ENCODE data around the gene OR6S1.

Gene OR6S1, protein sequence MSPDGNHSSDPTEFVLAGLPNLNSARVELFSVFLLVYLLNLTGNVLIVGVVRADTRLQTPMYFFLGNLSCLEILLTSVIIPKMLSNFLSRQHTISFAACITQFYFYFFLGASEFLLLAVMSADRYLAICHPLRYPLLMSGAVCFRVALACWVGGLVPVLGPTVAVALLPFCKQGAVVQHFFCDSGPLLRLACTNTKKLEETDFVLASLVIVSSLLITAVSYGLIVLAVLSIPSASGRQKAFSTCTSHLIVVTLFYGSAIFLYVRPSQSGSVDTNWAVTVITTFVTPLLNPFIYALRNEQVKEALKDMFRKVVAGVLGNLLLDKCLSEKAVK

GRCh38 chr14:20641591-20641990, at the start of gene OR6S1:
OR6S1 (minus strand) TSS chr14:20641691; CDS start chr14:20641691, 0 bp downstream.
- no peak within 1 kb of the TSS for H3K4me3 ChIP-seq (ENCODE audit: low read length)
- no peaks in the 10 kb centered on the region for H3K36me3 ChIP-seq (ENCODE audit: control insufficient read depth, insufficient read depth, low read length)
- peaks cover 10% of the 10 kb centered on the region for H3K27me3 ChIP-seq (ENCODE audit: control insufficient read depth, insufficient read depth, low read length)
- H3K9me3 ChIP-seq (ENCODE audit: control insufficient read depth, low read length): no peaks in the 10 kb centered on the region
- no peak within 1 kb of the TSS for H3K9ac ChIP-seq (ENCODE audit: low read length)
- no peaks in the 10 kb centered on the region for H3K4me1 ChIP-seq (ENCODE audit: control insufficient read depth, insufficient read depth, low read length)

DNA sequence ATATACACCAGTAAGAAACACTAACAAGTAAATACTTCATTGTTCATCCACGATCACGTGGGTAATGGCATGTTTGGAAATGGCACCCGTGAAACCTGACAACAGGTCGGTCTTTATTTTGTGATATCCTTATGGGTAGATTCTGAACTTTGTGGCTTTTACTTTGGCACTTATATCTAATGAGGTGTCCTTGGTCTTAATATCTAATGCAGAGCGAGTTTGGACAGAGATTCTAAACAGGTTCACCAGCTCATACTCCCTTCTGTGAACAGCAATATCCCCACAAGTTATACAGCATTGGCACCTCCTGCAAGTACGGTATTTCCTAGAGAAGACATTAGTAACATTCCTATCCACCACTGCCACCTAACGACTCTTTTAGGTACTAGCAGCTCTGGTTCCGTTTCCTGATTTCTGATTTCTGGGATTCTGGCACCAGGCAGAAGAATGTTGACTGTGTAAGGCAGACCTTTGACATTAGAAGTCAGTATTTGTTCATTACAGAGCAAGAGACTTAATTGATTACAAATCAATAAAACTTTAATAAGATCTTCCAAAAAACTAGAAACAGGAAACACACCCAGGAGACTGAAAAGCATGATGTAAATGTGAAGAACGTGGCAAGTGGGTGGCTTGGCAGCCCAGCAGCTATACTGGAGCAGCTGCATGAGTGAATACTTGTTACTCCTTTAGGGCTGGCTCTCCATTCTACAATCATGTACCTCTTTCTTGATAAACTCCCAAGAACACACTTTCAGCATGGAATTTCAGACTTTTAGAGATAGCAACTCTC, 49.6 kb upstream of the OR6S1 start:
- no peak overlapping the region for H3K9ac ChIP-seq (ENCODE audit: low read length)
- H3K27me3 ChIP-seq (ENCODE audit: control insufficient read depth, insufficient read depth, low read length): no peaks in the 10 kb centered on the region
- H3K36me3 ChIP-seq (ENCODE audit: control insufficient read depth, insufficient read depth, low read length): peaks cover 4% of the 10 kb centered on the region
- H3K9me3 ChIP-seq (ENCODE audit: control insufficient read depth, low read length): no peaks in the 10 kb centered on the region
- no peak overlapping the region for H3K4me3 ChIP-seq (ENCODE audit: low read length)
- H3K4me1 ChIP-seq (ENCODE audit: control insufficient read depth, insufficient read depth, low read length): peaks cover 28% of the 10 kb centered on the region

GRCh38 chr14:20688167-20688839, 46.8 kb upstream of the OR6S1 start, which contains the start of gene ANG:
ANG (plus strand) TSS chr14:20688764; CDS start chr14:20693565, 4,801 bp downstream.
- peaks cover 28% of the 10 kb centered on the region for H3K4me1 ChIP-seq (ENCODE audit: control insufficient read depth, insufficient read depth, low read length)
- no peaks in the 10 kb centered on the region for H3K27me3 ChIP-seq (ENCODE audit: control insufficient read depth, insufficient read depth, low read length)
- no peak within 1 kb of the TSS for H3K4me3 ChIP-seq (ENCODE audit: low read length)
- H3K36me3 ChIP-seq (ENCODE audit: control insufficient read depth, insufficient read depth, low read length): peaks cover 4% of the 10 kb centered on the region
- H3K9ac ChIP-seq (ENCODE audit: low read length): peak within 1 kb of the TSS; percentile 38
- no peaks in the 10 kb centered on the region for H3K9me3 ChIP-seq (ENCODE audit: control insufficient read depth, low read length)

GRCh38 chr14:20687362-20688166, 46.1 kb upstream of the OR6S1 start:
- Histone ChIP-seq H3K4me3 (ENCODE audit: low read length) (no peak overlapping the region), H3K9me3 (ENCODE audit: control insufficient read depth, low read length) (no peaks in the 10 kb centered on the region), H3K9ac (ENCODE audit: low read length) (peak overlapping the region; percentile 47), H3K4me1 (ENCODE audit: control insufficient read depth, insufficient read depth, low read length) (peaks cover 28% of the 10 kb centered on the region), H3K36me3 (ENCODE audit: control insufficient read depth, insufficient read depth, low read length) (peaks cover 4% of the 10 kb centered on the region), H3K27me3 (ENCODE audit: control insufficient read depth, insufficient read depth, low read length) (no peaks in the 10 kb centered on the region)

GRCh38 chr14:20686386-20687143, 45.1 kb upstream of the OR6S1 start:
- H3K9me3 ChIP-seq (ENCODE audit: control insufficient read depth, low read length): no peaks in the 10 kb centered on the region
- no peaks in the 10 kb centered on the region for H3K27me3 ChIP-seq (ENCODE audit: control insufficient read depth, insufficient read depth, low read length)
- H3K4me3 ChIP-seq (ENCODE audit: low read length): peak overlapping the region; percentile 38
- peak overlapping the region; percentile 99 for H3K9ac ChIP-seq (ENCODE audit: low read length)
- H3K36me3 ChIP-seq (ENCODE audit: control insufficient read depth, insufficient read depth, low read length): no peaks in the 10 kb centered on the region
- H3K4me1 ChIP-seq (ENCODE audit: control insufficient read depth, insufficient read depth, low read length): peaks cover 28% of the 10 kb centered on the region

- H3K36me3 ChIP-seq (ENCODE audit: control insufficient read depth, insufficient read depth, low read length): no peaks in the 10 kb centered on the region
- H3K4me3 ChIP-seq (ENCODE audit: low read length): peak overlapping the region; percentile 57
- peak overlapping the region; percentile 99 for H3K9ac ChIP-seq (ENCODE audit: low read length)
- H3K9me3 ChIP-seq (ENCODE audit: control insufficient read depth, low read length): no peaks in the 10 kb centered on the region
- H3K27me3 ChIP-seq (ENCODE audit: control insufficient read depth, insufficient read depth, low read length): no peaks in the 10 kb centered on the region
- H3K4me1 ChIP-seq (ENCODE audit: control insufficient read depth, insufficient read depth, low read length): peaks cover 34% of the 10 kb centered on the region
Measured at GRCh38 chr14:20684662-20685456, 43.4 kb upstream of the OR6S1 start.

DNA sequence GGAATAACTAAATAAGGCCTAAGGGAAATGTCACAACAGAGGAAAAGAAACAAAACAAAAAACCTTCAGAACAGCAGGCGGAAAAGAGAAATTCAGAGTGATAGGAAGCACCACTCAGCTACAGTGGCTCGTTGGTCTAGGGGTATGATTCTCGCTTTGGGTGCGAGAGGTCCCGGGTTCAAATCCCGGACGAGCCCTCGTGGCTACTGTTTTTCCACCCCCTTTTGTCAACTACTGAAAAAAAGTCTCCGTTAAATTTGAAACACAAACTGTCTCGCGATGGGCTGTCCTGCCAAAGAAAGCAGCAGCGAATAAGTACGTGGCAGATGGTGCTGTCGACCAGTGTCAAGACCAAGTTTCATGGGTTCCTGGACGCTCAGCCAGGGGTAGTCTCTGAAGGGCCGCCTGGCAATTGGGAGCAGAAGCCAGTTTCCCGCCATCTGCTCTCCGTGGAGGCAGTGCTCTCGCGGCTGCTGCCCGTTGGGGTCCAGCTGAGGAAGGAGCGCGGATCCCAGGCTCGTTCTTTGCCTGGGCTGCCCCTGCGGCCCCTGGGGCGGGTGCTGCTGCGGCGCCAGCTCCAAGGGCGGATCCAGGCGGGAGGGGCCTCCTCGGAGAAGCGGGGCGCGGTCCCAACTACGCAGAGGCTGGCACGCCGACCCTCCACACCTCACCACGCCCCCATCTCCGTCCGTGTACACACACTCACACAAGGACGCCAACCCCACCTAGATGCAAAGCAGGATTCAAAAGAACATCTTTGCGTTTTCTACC, 42.6 kb upstream of the OR6S1 start, which contains the start of gene RNASE4:
Gene RNASE4 (plus strand): TSS at position 670 of the 771 bp plus-strand sequence. CDS start 14,812 bp downstream, outside the sequence.
- H3K36me3 ChIP-seq (ENCODE audit: control insufficient read depth, insufficient read depth, low read length): no peaks in the 10 kb centered on the region
- H3K4me1 ChIP-seq (ENCODE audit: control insufficient read depth, insufficient read depth, low read length): peaks cover 35% of the 10 kb centered on the region
- H3K9me3 ChIP-seq (ENCODE audit: control insufficient read depth, low read length): no peaks in the 10 kb centered on the region
- H3K4me3 ChIP-seq (ENCODE audit: low read length): peak within 1 kb of the TSS; percentile 91
- peak within 1 kb of the TSS; percentile 99 for H3K9ac ChIP-seq (ENCODE audit: low read length)
- no peaks in the 10 kb centered on the region for H3K27me3 ChIP-seq (ENCODE audit: control insufficient read depth, insufficient read depth, low read length)

GRCh38 chr14:20683125-20683890, 41.8 kb upstream of the OR6S1 start:
- H3K9me3 ChIP-seq (ENCODE audit: control insufficient read depth, low read length): no peaks in the 10 kb centered on the region
- H3K4me1 ChIP-seq (ENCODE audit: control insufficient read depth, insufficient read depth, low read length): peaks cover 27% of the 10 kb centered on the region
- peak overlapping the region; percentile 99 for H3K9ac ChIP-seq (ENCODE audit: low read length)
- H3K27me3 ChIP-seq (ENCODE audit: control insufficient read depth, insufficient read depth, low read length): no peaks in the 10 kb centered on the region
- peak overlapping the region; percentile 91 for H3K4me3 ChIP-seq (ENCODE audit: low read length)
- H3K36me3 ChIP-seq (ENCODE audit: control insufficient read depth, insufficient read depth, low read length): no peaks in the 10 kb centered on the region

- Histone ChIP-seq H3K4me1 (ENCODE audit: control insufficient read depth, insufficient read depth, low read length) (peaks cover 20% of the 10 kb centered on the region), H3K9me3 (ENCODE audit: control insufficient read depth, low read length) (no peaks in the 10 kb centered on the region), H3K4me3 (ENCODE audit: low read length) (peak overlapping the region; percentile 91), H3K27me3 (ENCODE audit: control insufficient read depth, insufficient read depth, low read length) (no peaks in the 10 kb centered on the region), H3K9ac (ENCODE audit: low read length) (peak overlapping the region; percentile 99), H3K36me3 (ENCODE audit: control insufficient read depth, insufficient read depth, low read length) (no peaks in the 10 kb centered on the region)
Measured at GRCh38 chr14:20682435-20683124, 41.1 kb upstream of the OR6S1 start.
